Left kidney (tissue), 8 donors: Measurements from ENCODE around the gene JUNB. TPM values are rescaled to one million over a fixed set of nuclear protein-coding genes. Genes with fewer than 3 reads are reported as not detected.
A peak's percentile ranks its signal among the peaks of the same experiment; 100 is the strongest.

Experiments
- DNase-seq: peaks from one replicate; pipeline ENCODE4 v3.0.0-alpha.2; 2013
- long read RNA-seq, 8 donors: transcript quantifications; one replicate each; lab custom pipeline, GENCODE V29; 2026
- polyA plus RNA-seq: library from polyadenylated mRNA; unstranded; fragments of 120-200 nt; gene quantifications from one replicate; pipeline ENCODE4 v1.2.1, GENCODE V29; 2013; ENCODE audit not compliant: insufficient read length

Gene JUNB
- polyA plus RNA-seq, result 22.7 TPM
- long read RNA-seq, donor 1, transcript JUNB-201 (1 exons, 1,820 nt), result major isoform, 71 of 71 reads
- long read RNA-seq, donor 1, partial matches to known transcripts, result 0 of 71 reads
- long read RNA-seq, donor 1, other reads (novel, unspliced or antisense), result 0 of 71 reads
- long read RNA-seq, donor 2, transcript JUNB-201 (1 exons, 1,820 nt), result major isoform, 33 of 33 reads
- long read RNA-seq, donor 2, partial matches to known transcripts, result 0 of 33 reads
- long read RNA-seq, donor 2, other reads (novel, unspliced or antisense), result 0 of 33 reads
- long read RNA-seq, donor 3, transcript JUNB-201 (1 exons, 1,820 nt), result major isoform, 53 of 53 reads
- long read RNA-seq, donor 3, partial matches to known transcripts, result 0 of 53 reads
- long read RNA-seq, donor 3, other reads (novel, unspliced or antisense), result 0 of 53 reads
- long read RNA-seq, donor 4, transcript JUNB-201 (1 exons, 1,820 nt), result major isoform, 23 of 23 reads
- long read RNA-seq, donor 4, partial matches to known transcripts, result 0 of 23 reads
- long read RNA-seq, donor 4, other reads (novel, unspliced or antisense), result 0 of 23 reads
- long read RNA-seq, donor 5, transcript JUNB-201 (1 exons, 1,820 nt), result major isoform, 113 of 113 reads
- long read RNA-seq, donor 5, partial matches to known transcripts, result 0 of 113 reads
- long read RNA-seq, donor 5, other reads (novel, unspliced or antisense), result 0 of 113 reads
- long read RNA-seq, donor 6, transcript JUNB-201 (1 exons, 1,820 nt), result major isoform, 68 of 68 reads
- long read RNA-seq, donor 6, partial matches to known transcripts, result 0 of 68 reads
- long read RNA-seq, donor 6, other reads (novel, unspliced or antisense), result 0 of 68 reads
- long read RNA-seq, donor 7, transcript JUNB-201 (1 exons, 1,820 nt), result major isoform, 110 of 110 reads
- long read RNA-seq, donor 7, partial matches to known transcripts, result 0 of 110 reads
- long read RNA-seq, donor 7, other reads (novel, unspliced or antisense), result 0 of 110 reads
- long read RNA-seq, donor 8, transcript JUNB-201 (1 exons, 1,820 nt), result major isoform, 20 of 20 reads
- long read RNA-seq, donor 8, partial matches to known transcripts, result 0 of 20 reads
- long read RNA-seq, donor 8, other reads (novel, unspliced or antisense), result 0 of 20 reads

GRCh38 chr19:12791345-12792050 lies at the start of gene JUNB:
Gene JUNB, plus strand, starts transcription at chr19:12791486. Its CDS starts 286 bp downstream, at chr19:12791772.
- DNase-seq, result peak; percentile 92

- no peak for DNase-seq
Observed at GRCh38 chr19:12745166-12745897, 46.0 kb upstream of the JUNB start.

GRCh38 chr19:12748489-12748888 lies 42.8 kb upstream of the JUNB start:
- no peak for DNase-seq

GRCh38 chr19:12749938-12750521 lies 41.3 kb upstream of the JUNB start:
- no peak for DNase-seq

GRCh38 chr19:12750851-12751250 lies 40.4 kb upstream of the JUNB start:
- DNase-seq, result no peak

GRCh38 chr19:12751635-12752034 lies 39.7 kb upstream of the JUNB start, which contains the start of gene BEST2:
Gene BEST2, plus strand, starts transcription at chr19:12751791. Its CDS starts 802 bp downstream, at chr19:12752593.
- DNase-seq, result no peak

GRCh38 chr19:12752056-12752781 lies 39.1 kb upstream of the JUNB start:
- DNase-seq, result no peak

- no peak for DNase-seq
Observed at GRCh38 chr19:12754465-12755196, 36.7 kb upstream of the JUNB start.

- DNase-seq, result no peak
Observed at GRCh38 chr19:12756150-12756883, 35.0 kb upstream of the JUNB start.

GRCh38 chr19:12757544-12758274 lies 33.6 kb upstream of the JUNB start:
- DNase-seq, result peak; percentile 59

GRCh38 chr19:12759686-12760085 lies 31.6 kb upstream of the JUNB start:
- no peak for DNase-seq

- no peak for DNase-seq
Observed at GRCh38 chr19:12763100-12763499, 28.2 kb upstream of the JUNB start.

- no peak for DNase-seq
Observed at GRCh38 chr19:12764698-12765097, 26.6 kb upstream of the JUNB start.

- peak; percentile 78 for DNase-seq
Observed at GRCh38 chr19:12766051-12766521, 25.2 kb upstream of the JUNB start.

- DNase-seq, result no peak
Observed at GRCh38 chr19:12767150-12767549, 24.1 kb upstream of the JUNB start.

- no peak for DNase-seq
Observed at GRCh38 chr19:12767666-12768065, 23.6 kb upstream of the JUNB start.

GRCh38 chr19:12769689-12770088 lies 21.6 kb upstream of the JUNB start:
- no peak for DNase-seq

GRCh38 chr19:12770922-12771321 lies 20.4 kb upstream of the JUNB start:
- no peak for DNase-seq
